Left hindlimb (tissue), 1 donor: Measurements from ENCODE around the gene ACSS2.
"Not testable (repeated sequence)": the region's sequence is repeated elsewhere in the genome, so short reads cannot be mapped to it uniquely, and the experiment has no call there.

Experiments
- DNase-seq: peaks from one replicate; pipeline ENCODE4 v3.0.0-alpha.2; 2018

Gene ACSS2

DNA sequence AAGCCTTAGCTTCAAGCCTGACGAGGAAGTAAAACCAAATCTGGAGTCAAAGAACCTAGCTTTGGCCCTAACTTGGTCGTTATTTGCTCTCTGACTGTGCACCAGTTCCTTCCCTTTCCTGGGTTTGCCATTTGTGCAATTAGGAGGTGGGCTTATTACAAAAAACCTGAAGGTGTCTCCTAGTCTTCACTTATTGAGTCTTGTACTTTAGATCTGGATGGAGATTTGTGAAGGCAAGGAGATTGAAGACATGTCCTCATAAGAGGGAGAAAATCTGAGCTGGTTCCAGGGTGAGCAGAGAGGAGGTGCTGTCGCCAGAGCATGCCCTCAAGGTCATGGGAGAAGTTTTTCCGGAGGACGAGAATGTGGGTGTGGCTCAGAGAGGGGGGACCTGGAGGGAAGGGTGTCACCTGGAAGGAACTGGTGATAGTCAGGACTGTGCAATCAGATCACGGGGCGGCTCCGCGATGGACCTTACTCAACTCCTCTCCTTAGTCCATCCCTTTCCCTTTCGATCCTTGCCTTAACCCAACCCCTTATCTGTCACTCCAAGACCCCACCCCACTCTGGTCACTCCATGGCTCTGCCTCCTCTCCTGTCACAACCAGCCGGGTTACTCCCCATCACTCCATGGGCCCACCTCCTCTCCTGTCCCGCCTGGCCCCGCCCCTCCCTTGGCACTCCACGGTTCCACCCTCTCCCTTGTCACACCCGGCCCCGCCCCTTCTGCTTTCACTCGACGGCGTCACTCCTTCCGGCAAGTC is 588 bp upstream of the ACSS2 start:
- no peak for DNase-seq

DNA sequence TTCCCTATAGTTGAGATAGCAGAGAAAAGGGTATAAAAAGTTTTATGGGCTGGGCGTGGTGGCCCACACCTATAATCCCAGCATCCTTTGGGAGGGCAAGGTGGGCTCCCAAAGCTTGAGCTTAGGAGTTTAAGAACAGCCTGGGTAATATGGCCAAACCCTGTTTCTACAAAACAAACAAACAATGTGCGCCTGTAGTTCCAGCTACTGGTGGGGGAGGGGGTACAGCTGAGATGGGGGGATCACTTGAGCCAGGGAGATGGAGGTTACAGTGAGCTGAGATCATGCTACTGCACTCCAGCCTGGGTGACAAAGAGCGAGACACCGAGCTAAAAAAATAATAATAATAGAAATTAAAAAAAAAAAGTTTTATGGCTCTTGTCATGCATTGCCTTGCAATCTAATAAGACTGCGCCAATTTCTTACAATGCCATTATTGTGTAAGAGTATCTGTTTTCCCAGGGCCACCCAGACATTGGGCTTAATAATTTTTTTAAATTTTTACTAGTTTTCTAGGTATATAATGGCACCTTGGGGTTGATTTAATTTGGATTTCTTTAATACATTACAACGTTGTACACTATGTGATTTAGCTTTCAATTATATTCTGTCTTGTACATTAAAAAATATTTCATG is 3.9 kb downstream of the ACSS2 start:
- no peak for DNase-seq

DNA sequence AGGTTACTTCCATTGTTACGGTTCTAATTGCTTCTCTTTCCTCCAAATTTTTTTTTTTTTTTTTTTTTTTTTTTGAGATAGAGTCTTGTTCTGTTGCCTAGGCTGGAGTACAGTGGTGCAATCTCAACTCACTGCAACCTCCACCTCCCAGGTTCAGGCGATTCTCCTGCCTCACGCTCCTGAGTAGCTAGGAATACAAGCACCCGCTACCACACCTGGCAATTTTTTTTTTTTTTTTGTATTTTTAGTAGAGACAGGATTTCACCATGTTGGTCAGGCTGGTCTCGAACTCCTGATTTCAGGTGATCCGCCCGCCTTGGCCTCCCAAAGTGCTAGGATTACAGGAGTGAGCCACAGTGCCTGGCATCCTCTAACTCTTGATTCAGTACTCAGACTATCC is 4.6 kb downstream of the ACSS2 start:
- DNase-seq = not testable (repeated sequence)

DNA sequence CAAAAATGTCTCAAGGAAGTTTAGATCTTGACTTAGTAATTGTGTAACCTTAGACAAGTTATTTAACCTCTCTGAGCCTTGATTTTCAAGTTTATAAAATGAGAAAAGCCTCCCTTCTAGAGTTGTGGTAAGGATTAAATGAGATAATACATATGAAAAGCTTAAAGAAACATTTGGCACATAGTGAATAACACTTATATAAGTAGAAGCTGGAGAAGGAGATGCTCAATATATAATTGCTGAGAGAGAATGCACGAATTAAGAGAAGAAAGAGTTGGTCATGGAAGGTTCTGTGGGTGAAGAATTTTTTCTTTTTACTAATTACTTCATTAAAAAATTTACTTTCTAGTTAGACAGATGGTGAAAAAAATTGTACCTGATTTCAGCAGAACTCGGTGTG is 5.3 kb downstream of the ACSS2 start:
- no peak for DNase-seq

DNA sequence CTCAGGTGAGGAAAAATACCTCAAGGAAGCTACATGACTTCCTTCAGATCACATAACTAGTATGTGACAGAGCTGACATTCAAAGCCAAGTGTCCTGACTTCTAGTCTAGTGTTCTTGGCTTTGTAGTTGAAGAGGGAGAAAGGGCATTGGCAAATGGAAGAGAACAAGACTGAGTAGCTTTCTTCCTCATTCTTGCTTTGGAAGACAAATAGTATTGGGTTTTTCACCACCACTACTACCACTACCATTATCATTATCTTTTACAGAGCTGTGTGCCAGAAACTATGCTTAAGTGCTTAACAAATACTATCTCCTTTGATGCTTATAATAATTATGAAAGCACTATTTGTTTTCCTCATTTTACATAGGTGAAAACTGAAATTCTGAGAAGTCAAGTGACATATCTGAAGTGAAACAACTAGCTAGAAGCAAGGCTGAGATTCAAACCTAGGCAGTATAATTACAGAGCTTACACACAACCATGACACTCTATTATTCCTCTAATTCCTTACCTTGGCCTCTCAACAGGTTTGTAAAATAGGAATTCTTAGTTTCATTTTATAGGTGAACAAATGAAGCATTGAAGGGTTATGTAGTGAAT is 6.8 kb downstream of the ACSS2 start:
- no peak for DNase-seq

DNA sequence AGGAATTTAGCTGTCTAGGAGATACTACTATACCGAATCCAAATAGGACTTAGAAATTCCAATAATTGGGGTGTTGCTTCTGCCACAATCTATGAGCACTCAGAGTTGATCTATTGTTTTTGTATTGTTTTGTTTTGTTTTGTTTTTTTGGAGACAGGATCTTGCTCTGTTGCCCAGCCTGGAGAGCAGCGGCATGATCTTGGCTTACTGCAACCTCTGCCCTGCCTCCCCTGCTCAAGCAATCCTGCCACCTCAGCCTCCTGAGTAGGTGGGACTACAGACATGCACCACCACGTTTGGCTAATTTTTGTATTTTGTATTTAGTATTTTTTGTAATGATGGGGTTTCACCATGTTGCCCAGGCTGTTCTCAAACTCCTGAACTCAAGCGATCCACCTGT is 7.4 kb downstream of the ACSS2 start:
- no peak for DNase-seq

DNA sequence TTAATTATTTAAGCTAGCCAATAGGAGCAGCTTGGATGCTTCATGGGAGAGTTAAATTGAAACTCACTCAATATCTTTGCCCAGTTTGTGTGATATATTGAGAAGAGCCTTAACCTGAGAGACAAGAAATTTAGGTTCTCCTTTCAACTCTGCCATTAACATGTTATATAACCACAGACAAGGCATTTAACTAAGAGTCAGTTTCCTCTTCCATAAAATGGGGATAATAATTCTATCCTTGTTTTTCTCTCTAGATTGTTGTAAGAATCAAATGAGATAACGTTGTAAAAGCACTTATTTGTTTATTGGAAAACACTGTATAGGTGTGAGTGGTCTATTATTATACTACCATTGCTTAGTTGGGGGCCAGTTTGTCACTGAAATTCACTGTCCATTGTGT is 7.8 kb downstream of the ACSS2 start:
- DNase-seq = no peak

DNA sequence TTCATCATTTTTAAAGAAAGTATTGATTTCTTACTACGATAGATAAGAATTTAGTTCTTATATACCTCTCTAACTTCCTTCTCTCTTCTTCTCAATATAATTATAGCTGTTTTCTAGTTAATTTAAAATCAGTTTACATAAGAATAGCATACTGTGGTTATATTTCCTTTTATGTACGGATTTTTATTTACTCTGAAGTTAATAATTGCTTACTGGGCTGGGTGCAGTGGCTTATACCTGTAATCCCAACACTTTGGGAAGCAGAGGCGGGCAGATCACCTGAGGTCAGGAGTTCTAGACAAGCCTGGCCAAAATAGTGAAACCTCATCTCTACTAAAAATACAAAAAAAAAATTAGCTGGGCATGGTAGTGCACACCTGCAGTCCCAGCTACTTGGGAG is 9.7 kb downstream of the ACSS2 start:
- DNase-seq = no peak

DNA sequence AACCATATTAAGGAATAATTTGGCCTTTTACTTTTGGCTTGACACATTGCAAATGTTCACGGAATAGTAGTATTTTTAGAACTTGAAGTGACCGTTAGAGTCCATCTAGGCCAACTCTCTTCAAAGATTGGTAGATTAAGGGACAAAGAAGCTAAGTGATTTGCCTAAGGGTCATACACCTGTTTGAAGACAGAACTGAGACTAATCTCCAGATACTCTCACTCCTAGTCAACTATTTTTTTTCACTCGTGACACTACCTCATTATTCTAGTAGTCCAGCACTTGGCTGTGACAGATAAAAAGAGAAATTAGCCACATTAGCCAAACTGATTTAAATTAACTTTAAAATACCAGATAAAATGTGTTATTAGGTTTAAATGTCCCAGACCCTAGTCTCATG is 10.6 kb downstream of the ACSS2 start:
- no peak for DNase-seq

DNA sequence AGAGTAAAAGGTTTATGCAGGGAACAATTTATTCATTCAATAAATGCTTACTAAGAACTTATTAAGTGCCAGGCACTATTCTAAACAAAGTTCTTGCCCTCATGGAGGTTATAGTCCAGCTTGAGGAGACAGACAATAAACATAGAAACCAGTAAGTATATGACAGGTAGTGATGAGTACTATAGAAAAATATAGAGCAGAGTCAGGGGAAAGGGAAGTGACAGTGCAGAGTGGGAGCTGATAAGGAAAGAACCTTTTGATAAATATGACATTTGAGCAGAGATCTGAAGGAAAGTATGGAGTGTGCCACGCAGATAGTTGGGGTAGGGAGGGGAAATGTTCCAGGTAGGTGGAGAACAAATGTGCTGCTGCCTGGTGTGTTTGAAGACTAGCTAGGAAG is 12.1 kb downstream of the ACSS2 start:
- DNase-seq = no peak

DNA sequence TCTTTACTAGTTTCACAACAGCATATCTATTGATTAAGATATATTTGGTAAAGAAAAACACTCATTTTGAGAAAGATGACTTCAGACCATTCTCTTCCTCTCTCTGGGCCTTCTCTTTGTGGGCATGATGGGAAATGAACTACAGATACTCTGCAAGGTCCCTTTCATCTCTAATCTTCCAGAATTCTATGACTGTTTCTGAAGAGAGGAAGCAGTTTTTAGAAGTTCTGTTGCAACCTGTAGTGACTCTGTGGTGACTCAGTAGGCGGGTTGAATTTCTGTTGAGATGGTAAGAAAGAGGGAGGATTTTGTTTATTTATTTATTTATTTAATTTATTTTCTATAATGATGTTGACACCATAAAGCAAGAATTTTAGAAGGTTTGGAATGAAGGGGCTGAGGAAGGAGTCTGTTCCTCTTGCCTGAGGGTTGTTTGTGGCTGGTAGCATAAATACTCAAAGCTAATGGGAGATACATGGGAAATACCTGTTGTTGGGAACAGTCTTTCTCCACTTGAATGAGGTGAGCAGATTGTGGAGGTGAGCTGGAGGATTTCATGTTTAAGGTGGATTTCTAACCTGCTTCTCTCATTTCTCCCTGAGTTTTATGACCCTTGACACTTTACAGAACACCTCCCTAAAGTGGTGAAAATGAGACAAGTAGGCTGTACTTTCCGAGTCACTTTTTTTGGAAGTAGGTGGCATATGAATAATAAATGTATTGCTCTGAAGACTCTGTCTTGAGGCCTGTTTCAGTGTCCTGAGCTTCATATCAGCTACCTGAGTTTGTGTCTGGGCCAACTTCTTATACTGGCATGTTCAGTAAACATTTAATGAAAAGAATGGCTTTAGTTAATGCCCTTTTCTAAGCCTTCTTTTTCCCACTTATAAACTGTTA is 15.0 kb downstream of the ACSS2 start:
- no peak for DNase-seq

DNA sequence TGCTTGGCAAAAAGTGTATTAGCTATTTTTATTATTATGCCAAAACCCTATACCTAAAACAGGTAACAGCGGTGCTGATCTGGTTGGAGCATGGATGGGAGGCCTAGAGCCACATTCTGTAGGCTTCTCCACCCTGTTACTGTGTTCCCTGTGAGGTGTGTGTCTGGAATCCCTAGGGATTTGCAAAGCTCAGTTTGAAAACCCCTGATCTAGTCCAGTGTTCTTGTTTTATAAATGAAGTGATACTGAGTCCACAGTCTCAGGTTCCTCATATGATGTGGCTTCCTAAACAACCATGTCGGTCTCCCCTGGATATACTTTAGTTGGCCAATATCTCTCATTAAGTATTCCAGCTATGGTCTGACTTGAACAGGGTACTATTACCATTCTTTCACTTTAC is 16.3 kb downstream of the ACSS2 start:
- no peak for DNase-seq

DNA sequence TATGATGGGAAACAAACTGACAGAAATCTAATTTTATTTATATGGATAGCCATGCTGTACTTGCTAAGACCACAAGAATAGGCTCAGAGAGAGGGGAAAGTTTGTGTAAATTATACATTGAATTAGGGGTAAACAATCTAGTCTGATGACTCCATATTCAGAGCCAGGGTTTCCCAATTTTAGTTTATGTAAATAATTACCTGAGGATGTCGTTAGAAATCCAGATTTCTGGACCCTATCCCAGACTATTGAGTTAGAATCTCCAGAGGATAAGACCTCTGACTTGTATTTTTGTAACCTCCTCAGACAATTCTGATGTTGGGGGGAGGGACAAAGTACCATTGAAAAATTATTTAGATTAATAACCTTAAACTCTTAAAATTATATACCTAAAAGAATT is 18.3 kb downstream of the ACSS2 start:
- no peak for DNase-seq

DNA sequence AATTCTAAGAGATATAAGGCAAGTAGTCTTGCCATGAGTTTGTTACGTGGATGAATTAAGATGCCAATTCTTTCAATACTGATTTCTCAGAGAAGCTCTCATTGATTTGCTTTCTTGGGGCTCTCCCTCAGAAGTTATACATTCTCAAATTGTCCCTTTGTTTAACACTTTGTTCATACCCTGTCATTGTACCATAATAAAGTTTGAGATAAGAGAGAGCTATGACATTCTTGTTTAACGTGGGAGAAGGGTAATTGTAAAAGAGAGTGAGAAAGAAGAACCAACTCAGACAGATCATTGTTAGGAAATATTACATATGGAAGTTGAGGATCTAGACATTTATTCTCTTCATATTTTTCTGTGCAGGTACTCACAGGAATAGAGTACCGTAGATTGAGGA is 19.1 kb downstream of the ACSS2 start:
- DNase-seq = no peak

DNA sequence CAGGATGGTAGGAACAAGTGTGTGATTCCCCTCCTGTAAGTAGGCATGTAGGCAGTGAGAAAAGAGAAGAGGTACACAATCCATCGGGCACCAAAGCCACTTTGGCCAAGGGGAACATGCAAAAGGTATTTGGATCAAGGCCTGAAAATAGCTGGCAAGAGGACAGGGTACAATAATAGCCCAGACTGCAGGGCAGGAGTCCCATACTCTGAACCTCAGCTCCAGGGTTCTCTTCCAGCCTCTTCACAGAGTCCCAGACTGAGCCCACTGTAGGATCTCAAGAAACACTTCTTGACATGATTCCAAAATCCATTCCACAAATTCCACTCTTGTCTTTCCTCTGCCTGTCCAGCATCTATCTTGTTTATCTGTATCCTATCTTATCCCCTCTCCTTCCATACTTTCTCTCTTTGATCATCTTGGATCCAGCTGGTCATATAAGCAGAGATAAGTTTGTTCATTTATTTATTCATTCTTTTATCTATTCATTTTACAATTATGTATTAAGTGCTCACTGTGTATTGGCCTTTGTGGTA is 19.7 kb downstream of the ACSS2 start:
- DNase-seq = no peak

DNA sequence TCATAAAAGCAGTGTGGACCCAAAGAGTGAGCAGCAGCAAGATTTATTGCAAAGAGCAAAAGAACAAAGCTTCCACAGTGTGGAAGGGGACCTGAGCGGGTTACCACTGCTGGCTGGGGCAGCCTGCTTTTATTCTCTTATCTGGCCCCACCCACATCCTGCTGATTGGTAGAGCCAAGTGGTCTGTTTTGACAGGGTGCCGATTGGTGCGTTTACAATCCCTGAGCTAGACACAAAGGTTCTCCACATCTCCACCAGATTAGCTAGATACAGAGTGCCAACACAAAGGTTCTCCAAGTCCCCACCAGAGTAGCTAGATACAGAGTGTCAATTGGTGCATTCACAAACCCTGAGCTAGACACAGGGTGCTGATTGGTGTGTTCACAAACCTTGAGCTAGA is 21.7 kb downstream of the ACSS2 start:
- not testable (repeated sequence) for DNase-seq

DNA sequence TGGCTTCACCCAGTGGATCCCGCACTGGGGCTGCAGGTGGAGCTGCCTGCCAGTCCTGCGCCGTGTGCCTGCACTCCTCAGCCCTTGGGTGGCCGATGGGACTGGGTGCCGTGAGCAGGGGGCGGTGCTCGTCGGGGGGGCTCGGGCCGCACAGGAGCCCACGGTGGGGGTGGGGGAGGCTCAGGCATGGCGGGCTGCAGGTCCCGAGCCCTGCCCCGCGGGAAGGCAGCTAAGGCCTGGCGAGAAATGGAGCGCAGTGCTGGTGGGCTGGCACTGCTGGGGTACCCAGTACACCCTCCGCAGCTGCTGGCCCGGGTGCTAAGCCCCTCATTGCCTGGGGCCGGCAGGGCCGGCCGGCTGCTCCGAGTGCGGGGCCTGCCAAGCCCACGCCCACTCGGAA is 22.3 kb downstream of the ACSS2 start:
- DNase-seq = not testable (repeated sequence)

DNA sequence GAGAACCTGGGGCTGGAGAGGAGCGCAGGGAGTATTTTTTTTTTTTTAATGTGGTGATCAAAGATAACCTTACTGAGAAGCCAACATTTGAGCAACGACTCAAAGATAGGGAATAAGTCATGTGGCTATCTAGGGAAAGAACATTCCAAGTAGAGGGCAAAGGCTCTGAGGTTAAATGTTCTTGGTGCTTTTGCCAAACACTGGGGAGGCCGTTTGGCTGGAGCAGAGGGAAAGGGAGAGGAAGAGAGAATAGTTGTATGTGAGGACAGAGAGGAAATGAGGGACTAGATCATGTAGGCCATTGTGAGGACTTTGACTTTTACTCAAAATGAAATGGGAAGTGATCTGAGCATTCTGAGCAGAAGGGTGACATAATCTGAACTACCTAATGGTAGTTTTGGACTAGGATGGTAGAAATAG is 27.8 kb downstream of the ACSS2 start:
- no peak for DNase-seq

DNA sequence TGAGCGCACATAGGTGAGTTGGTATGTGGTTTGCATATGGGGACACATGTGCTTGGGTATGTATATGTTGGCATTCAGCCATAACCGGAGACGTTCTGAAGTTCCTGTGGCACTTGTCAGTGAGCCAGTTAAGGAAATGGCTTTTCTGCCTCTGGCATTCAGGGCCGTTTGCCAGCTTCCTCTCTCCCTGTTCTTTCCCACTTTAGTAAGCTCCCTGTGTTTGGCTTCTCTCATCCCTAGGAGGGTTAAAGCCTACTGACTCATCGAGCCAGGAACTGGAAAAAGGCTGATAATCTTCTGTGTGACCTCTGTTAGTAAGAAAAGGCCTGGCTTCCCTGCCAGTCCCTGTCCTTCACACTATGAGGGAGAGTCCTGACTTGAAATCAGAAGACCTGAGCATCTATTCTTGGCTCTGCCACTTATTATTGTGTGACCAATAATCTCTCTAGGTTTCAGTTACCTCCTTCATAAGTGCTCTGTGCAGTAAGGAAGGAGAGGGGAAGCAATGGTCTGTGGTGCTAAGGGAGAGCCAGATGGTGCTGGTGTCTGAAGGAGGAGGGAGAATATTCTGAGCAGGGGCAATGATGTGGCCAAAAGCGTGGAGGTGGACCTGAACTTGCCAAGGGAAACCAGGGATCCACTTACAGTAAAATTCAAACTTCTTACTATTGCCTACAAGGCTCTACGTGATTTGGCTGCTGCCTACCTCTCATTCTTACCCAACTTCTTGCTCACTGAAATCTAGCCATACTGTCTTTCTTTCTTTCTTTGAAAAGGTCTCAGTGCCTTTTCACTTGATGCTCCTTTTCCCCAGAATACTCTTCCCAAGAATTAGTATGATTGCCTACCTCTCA is 31.4 kb downstream of the ACSS2 start:
- DNase-seq = peak; percentile 54

DNA sequence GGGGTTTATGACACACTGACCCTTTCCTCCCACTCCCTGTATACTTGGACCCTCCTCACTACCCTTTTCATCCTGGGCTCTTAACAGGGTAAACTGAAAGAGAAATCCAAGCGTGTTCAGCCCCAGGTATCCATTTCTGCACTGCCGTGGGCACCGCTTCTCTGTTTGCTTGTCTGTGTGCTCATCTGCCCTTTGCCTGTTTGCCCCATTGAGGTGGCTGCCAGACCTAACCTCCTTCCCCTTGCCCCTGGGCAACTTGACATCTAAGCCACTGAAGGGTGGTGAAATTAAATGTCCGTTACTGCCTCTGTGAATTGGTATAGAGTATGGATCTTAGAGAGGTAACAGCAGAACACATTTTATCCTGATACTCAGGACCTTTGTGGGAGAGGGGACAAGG is 38.7 kb downstream of the ACSS2 start:
- DNase-seq = no peak

DNA sequence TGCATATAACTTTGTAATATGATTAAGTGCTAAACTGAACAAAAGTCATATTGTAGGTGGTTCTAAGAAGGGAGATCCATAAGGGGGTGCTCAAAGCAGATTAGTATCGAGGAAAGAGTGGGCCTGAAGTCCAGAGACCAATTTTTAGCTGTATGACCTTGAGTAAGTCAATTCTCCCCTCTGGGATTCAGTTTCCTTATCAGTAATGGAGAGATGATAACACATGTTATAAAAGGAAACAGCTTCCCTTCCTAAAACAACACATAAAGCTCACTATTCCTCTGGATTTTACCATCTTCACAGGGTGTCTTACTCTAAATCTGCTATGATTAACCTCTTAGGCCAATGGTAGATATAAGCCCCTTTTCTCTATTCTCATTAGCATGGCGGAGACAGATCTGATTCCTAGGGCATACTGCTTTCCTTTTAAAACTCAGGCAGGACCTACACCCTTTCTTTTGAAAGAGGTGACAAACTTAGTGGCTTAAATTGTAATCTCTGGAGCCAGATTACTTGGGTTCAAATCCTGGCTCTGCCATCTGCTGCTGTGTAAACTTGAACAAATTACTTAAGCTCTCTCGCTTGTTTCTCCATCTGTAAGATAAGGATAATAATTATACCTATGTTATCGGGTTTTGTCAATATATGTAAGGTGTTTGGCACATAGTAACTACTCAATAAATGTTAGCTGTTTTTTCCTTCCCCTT is 39.5 kb downstream of the ACSS2 start:
- no peak for DNase-seq
